HL-60/S4 treated with retinoic acid at 250 ng/mL for 4 days and 3 days (cell line): ENCODE data around the gene TXNRD2.

Experiments used
- in situ Hi-C: fragments of 300-500 bp; cut with MboI; formaldehyde crosslinking; loops from 2 replicates; pipeline ENCODE4 v1.7.0; 2022; ENCODE audit warnings: low sequenced_read_pairs

The TXNRD2 gene

GRCh38 chr22:19941365-19942082 is at the start of gene TXNRD2, which contains the start of gene COMT:
Gene TXNRD2 (minus strand): TSS chr22:19941818. CDS start chr22:19941803, 15 bp downstream.
Gene COMT (plus strand): TSS chr22:19941772. CDS start chr22:19962527, 20,755 bp downstream.
- in situ Hi-C loops: no loop called here

GRCh38 chr22:19991395-19991644 is 49.7 kb upstream of the TXNRD2 start:
- in situ Hi-C loops: no loop called here

GRCh38 chr22:19990609-19991394 is 49.2 kb upstream of the TXNRD2 start:
- in situ Hi-C loops: no loop called here

- in situ Hi-C loops: no loop called here
Observed at GRCh38 chr22:19990188-19990587, 48.6 kb upstream of the TXNRD2 start.

- in situ Hi-C loops: no loop called here
Observed at GRCh38 chr22:19989725-19990067, 48.1 kb upstream of the TXNRD2 start.

GRCh38 chr22:19988965-19989724 is 47.5 kb upstream of the TXNRD2 start:
- in situ Hi-C loops: no loop called here

- in situ Hi-C loops: no loop called here
Observed at GRCh38 chr22:19988331-19988808, 46.8 kb upstream of the TXNRD2 start.

- in situ Hi-C loops: no loop called here
Observed at GRCh38 chr22:19987394-19988306, 46.0 kb upstream of the TXNRD2 start.

GRCh38 chr22:19986410-19987341 is 45.1 kb upstream of the TXNRD2 start:
- in situ Hi-C loops: no loop called here

- in situ Hi-C loops: no loop called here
Observed at GRCh38 chr22:19986011-19986409, 44.4 kb upstream of the TXNRD2 start.

GRCh38 chr22:19984851-19985811 is 43.5 kb upstream of the TXNRD2 start:
- in situ Hi-C loops: no loop called here

- in situ Hi-C loops: no loop called here
Observed at GRCh38 chr22:19984201-19984753, 42.7 kb upstream of the TXNRD2 start.

- in situ Hi-C loops: no loop called here
Observed at GRCh38 chr22:19983741-19984140, 42.1 kb upstream of the TXNRD2 start.

- in situ Hi-C loops: no loop called here
Observed at GRCh38 chr22:19982991-19983578, 41.5 kb upstream of the TXNRD2 start.

GRCh38 chr22:19981961-19982920 is 40.6 kb upstream of the TXNRD2 start:
- in situ Hi-C loops: no loop called here

- in situ Hi-C loops: no loop called here
Observed at GRCh38 chr22:19981171-19981960, 39.7 kb upstream of the TXNRD2 start.
